Nucleus accumbens (tissue), 56 donors: ENCODE measurements around the gene PRMT7.
A peak's percentile ranks its signal among the peaks of the same experiment; 100 is the strongest.
"Not testable (repeated sequence)": the region's sequence is repeated elsewhere in the genome, so short reads cannot be mapped to it uniquely, and the experiment has no call there.

Experiments
- DNase-seq, 56 donors: peaks; one replicate each; lab custom pipeline; 2025; lab: John Stamatoyannopoulos, UW

The PRMT7 gene

DNA sequence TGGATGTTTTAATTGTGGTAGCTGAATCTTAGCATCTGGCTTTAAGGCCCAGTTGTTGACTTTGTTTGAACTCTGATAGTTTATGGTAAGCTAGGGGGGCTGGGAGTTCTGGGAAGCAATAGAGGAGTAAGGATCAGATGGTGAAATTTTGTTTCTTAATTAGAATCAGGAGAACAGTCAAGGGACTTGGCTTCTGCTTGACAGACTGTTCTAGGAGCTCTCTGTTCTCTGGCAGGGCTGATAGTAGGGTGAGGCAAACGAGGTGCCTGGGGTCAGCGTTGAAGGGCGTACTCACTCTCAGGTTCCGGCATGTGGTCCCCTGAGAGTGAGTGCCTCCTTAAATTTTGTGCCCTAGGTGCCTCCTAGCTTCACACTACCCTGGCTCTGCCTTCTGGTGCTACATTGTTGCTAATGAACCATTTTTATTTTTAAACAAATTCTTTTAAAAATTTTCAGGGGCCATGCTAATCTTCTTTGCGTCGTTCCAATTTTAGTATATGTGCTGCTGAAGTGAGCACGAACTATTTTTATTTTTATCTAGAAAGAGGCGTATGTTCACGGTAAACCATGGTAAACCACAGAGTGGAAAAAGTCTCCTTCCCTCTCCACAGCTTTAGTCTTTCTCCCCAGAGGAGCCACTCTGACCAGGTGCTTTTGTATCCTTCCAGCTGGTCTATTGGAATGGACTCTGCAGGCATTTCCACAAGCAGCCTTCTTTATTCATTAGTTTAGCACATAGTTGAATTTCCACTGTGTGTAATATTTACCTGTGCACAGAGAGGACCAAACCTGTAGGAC is 26.8 kb upstream of the PRMT7 start:
- DNase-seq: no peak

GRCh38 chr16:68284847-68285246 is 26.0 kb upstream of the PRMT7 start:
- no peak for DNase-seq

DNA sequence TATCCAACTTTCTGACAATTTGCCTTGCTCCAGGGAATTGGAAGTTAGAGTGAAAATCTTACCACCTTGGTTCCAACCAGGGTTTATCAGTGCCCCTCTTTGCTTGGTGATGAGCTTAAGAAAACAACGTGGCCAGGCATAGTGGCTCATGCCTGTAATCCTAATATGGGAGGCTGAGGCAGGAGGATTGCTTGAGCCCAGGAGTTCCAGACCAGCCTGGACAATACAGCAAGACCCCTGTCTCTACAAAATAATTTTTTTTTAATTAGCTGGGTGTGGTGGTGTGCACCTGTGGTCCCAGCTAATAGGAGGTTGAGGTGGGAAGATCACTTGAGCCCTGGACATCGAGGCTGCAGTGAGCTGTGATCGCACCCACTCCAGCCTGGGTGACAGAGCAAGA is 25.1 kb upstream of the PRMT7 start:
- DNase-seq: no peak

- DNase-seq: no peak
Measured at GRCh38 chr16:68286153-68287074, 24.4 kb upstream of the PRMT7 start.

DNA sequence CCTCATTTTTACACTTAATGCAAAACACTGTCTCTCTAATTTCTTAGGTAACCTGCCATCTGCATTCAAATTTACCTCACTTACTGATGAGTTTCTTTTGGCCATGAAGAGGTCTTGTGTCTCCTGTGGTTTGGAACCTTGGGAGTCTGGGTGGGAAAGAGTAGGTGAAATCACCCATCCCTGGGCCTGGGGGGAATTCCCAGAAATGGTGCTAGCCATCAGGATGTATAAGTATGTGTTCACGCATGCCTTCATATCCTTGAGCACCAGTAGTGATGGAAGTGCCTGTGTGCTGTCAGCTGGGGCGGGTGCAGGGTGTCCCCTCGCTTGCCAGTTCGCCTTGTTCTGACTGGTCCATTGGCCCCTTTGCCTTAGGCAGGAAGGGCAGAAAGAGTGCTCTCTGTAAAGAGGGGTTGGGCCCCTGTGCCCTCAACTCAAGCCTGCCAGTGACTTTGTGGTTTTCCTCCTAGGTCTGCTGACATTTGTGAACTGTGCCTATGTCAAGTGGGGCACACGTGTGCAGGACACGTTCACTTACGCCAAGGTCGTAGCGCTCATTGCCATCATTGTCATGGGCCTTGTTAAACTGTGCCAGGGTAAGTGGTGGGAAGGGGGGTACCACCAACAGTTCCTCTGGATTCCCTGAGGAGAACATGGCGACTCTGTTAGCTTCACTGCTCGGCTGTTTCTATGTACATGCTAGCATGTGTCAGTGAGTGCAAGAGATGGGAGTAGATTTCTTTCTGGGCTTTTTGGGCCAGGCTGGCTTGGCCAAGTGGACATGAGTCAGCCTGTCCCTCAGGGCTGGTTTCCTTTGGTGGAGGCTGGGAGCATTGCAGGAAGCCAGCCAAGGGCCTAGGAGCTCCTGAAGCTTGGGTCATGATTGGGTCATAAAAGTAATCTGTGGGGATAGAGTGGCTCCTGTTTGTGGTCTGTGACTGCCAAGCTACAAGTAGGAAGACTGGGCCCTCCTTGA is 23.3 kb upstream of the PRMT7 start:
- DNase-seq: no peak

- no peak for DNase-seq
Measured at GRCh38 chr16:68288252-68288650, 22.6 kb upstream of the PRMT7 start.

DNA sequence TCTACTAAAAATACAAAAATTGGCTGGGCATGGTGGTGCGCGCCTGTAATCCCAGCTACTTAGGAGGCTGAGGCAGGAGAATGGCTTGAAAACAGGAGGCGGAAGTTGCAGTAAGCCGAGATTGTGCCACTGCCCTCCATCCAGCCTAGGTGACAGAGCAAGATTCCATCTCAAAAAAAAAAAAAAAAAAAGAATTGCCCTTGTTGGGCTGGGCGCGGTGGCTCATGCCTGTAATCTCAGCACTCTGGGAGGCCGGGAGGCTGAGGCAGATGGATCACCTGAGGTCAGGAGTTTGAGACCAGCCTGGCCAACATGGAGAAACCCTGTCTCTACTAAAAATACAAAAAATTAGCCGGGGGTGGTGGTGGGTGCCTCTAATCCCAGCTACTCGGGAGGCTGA is 22.0 kb upstream of the PRMT7 start:
- DNase-seq: not testable (repeated sequence)

GRCh38 chr16:68289202-68289601 is 21.6 kb upstream of the PRMT7 start:
- no peak for DNase-seq

- peak in 3 of 56 donors; percentile 8 to 26 (median 12) for DNase-seq
Measured at GRCh38 chr16:68289621-68290329, 21.0 kb upstream of the PRMT7 start.

DNA sequence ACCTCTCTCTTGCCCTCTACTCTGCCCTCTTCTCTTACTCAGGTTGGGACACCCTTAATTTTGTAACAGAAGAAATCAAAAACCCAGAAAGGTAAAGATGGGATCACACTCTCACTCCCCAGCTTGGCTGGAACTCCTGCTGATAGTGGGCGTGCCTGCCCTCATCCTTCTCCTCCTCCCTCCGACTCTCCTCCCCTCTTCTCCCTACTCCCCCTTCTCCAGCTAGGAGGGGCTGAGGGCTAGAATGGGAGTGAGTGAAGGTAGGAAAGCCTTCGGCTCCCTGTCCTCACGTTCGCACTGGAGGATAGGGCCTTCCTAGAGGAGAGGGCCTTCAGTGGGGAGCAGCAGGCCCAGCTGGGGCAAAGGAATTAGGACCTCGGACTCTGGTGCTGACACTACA is 20.4 kb upstream of the PRMT7 start:
- DNase-seq: no peak

DNA sequence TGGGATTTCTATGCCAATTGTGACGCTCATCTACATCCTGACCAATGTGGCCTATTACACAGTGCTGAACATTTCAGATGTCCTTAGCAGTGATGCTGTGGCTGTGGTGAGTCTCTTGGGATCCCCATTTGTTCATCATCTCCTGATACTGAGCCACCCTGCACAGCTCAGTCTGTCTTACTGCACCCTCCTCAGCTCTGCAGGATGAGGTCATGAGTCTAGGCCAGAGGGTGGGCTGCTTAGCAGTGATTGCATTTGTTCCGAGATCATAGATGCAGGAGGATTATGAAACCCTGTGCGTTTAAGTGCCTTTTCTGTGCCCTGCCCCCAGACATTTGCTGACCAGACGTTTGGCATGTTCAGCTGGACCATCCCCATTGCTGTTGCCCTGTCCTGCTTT is 19.6 kb upstream of the PRMT7 start:
- DNase-seq: no peak

DNA sequence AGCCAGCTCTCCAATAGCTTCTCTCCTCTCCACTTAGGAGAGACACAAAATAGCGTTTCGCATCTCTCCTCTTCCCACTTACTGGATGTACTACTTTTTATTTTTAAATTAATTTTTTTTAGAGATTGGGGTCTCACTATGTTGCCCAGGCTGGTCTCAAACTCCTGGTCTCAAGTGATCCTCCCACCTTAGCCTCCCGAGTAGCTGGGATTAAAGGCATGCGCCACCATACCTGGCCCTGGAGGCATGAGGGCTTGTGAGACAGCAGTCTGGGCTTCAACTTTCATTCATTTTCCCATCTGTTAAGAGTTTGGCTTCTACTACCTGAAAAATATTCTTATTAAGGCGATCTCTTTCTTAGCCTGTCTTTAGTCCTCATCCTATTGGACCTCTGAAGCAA is 18.4 kb upstream of the PRMT7 start:
- DNase-seq: no peak

GRCh38 chr16:68296291-68296690 is 14.5 kb upstream of the PRMT7 start:
- DNase-seq: no peak

DNA sequence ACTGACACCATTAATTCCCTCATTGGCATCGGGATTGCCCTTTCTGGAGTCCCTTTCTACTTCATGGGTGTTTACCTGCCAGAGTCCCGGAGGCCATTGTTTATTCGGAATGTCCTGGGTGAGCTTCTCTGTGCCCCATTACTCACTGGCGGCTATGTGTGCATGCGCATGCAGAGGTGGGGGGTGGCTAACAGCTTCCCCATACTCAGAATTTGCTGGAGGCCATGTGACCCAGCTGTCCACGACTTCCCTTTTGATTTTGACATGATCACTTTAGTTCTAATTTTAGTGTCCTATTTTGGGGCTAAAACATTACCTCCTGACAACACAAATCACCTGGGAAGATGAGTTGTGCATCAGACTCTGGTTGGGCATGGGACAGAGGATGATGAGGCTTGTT is 14.1 kb upstream of the PRMT7 start:
- peak in 3 of 56 donors; percentile 10 to 21 (median 11) for DNase-seq

DNA sequence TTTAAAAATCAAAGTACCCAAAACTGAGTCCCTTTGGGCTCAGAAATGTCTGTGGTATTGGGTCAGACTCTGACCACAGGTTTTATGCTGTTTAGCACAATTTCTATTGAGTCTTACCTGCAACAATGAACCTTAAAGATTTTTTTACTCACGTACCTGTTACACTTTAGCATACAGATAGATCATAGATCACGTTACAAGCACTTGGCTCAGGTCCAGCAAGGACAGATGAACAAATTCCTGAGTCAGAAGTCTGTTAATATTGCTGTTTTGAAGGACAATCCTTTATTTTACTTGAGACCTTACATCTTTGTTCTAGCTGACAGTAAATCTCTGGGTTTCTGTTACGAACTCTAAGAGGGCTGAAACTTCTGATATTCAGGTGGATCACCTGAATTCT is 12.9 kb upstream of the PRMT7 start:
- no peak for DNase-seq

GRCh38 chr16:68298312-68298711 is 12.5 kb upstream of the PRMT7 start:
- DNase-seq: no peak

GRCh38 chr16:68298907-68299561 is 11.8 kb upstream of the PRMT7 start:
- peak in 9 of 56 donors; percentile 4 to 49 (median 9) for DNase-seq

- no peak for DNase-seq
Measured at GRCh38 chr16:68299571-68300453, 11.0 kb upstream of the PRMT7 start.
